NCI-H2107 treated with DMSO at 0.1 percent for 48 hours (cell line): ENCODE data around the gene SEMA6B.
"Not testable (repeated sequence)": the region's sequence is repeated elsewhere in the genome, so short reads cannot be mapped to it uniquely, and the experiment has no call there.

Source experiments
- DNase-seq: peaks from one replicate; lab custom pipeline; 2025; ENCODE audit not compliant: unreplicated experiment; lab: John Stamatoyannopoulos, UW

The SEMA6B gene

GRCh38 chr19:4559569-4559968, at the start of gene SEMA6B:
SEMA6B (minus strand) TSS chr19:4559684; CDS start chr19:4558457, 1,227 bp downstream.
- no peak for DNase-seq

- peak; percentile 75 for DNase-seq
Measured at GRCh38 chr19:4606921-4607678, 47.6 kb upstream of the SEMA6B start.

GRCh38 chr19:4606181-4606580, 46.7 kb upstream of the SEMA6B start:
- no peak for DNase-seq

GRCh38 chr19:4604912-4605311, 45.4 kb upstream of the SEMA6B start:
- DNase-seq: no peak

- DNase-seq: no peak
Measured at GRCh38 chr19:4602915-4603314, 43.4 kb upstream of the SEMA6B start.

- no peak for DNase-seq
Measured at GRCh38 chr19:4602173-4602788, 42.8 kb upstream of the SEMA6B start.

- no peak for DNase-seq
Measured at GRCh38 chr19:4600893-4601292, 41.4 kb upstream of the SEMA6B start.

- DNase-seq: no peak
Measured at GRCh38 chr19:4600082-4600481, 40.6 kb upstream of the SEMA6B start.

GRCh38 chr19:4598712-4599111, 39.2 kb upstream of the SEMA6B start:
- DNase-seq: no peak

- DNase-seq: no peak
Measured at GRCh38 chr19:4597975-4598671, 38.6 kb upstream of the SEMA6B start.

- no peak for DNase-seq
Measured at GRCh38 chr19:4597278-4597974, 37.9 kb upstream of the SEMA6B start.

GRCh38 chr19:4596033-4596904, 36.8 kb upstream of the SEMA6B start:
- no peak for DNase-seq

GRCh38 chr19:4595158-4595557, 35.7 kb upstream of the SEMA6B start:
- not testable (repeated sequence) for DNase-seq

GRCh38 chr19:4594201-4594600, 34.7 kb upstream of the SEMA6B start:
- DNase-seq: no peak

GRCh38 chr19:4593409-4593851, 33.9 kb upstream of the SEMA6B start:
- DNase-seq: no peak

- DNase-seq: no peak
Measured at GRCh38 chr19:4592445-4592844, 33.0 kb upstream of the SEMA6B start.

GRCh38 chr19:4591320-4591719, 31.8 kb upstream of the SEMA6B start:
- no peak for DNase-seq

- no peak for DNase-seq
Measured at GRCh38 chr19:4590559-4590958, 31.1 kb upstream of the SEMA6B start.

- no peak for DNase-seq
Measured at GRCh38 chr19:4589579-4590410, 30.3 kb upstream of the SEMA6B start.
